Fibroblast of lung (primary cell): Measurements from ENCODE around the gene HDAC4. TPM values are rescaled to one million over a fixed set of nuclear protein-coding genes. Genes with fewer than 3 reads are reported as not detected.

Experiments used
- DNase-seq, 2 donors: peaks; one replicate each; pipeline versions ENCODE4 v3.0.0 to v3.0.0-alpha.2; 2010; ENCODE audit warnings: low read depth in 2 of 2
- H2AFZ ChIP-seq: 2 replicates; pipeline ENCODE4 v1.5.1; 2012; ENCODE audit warnings: low read length, control low read depth, inconsistent platforms
- H3K27ac ChIP-seq: 2 replicates; pipeline ENCODE4 v1.5.1; 2011; ENCODE audit warnings: low read length, control low read depth; ENCODE audit not compliant: insufficient read depth
- H3K27me3 ChIP-seq: 2 replicates; pipeline ENCODE4 v1.5.1; 2011; ENCODE audit warnings: mild to moderate bottlenecking, low read length; ENCODE audit not compliant: control insufficient read depth, insufficient read depth
- H3K36me3 ChIP-seq: 2 replicates; pipeline ENCODE4 v1.5.1; 2011; ENCODE audit warnings: low read length; ENCODE audit not compliant: control insufficient read depth, insufficient read depth
- H3K4me1 ChIP-seq: 2 replicates; pipeline ENCODE4 v1.5.1; 2011; ENCODE audit warnings: low read length; ENCODE audit not compliant: control insufficient read depth, insufficient read depth; ENCODE audit errors: extremely low read depth
- H3K4me2 ChIP-seq: 2 replicates; pipeline ENCODE4 v1.5.1; 2011; ENCODE audit warnings: low read length, control low read depth; ENCODE audit not compliant: insufficient read depth; ENCODE audit errors: extremely low read depth
- H3K4me3 ChIP-seq, 4 experiments: fragments of 200-600 bp in 1 of 4; sonication (generic) in 1 of 4; replicated peaks in 1 of 4; 2 replicates each; pipeline ENCODE4 v1.5.1; 2011 to 2016; ENCODE audit warnings: low read length in 4 of 4, low read depth in 3 of 4, mild to moderate bottlenecking in 3 of 4, control low read depth in 2 of 4, inconsistent platforms in 1 of 4, mixed read lengths in 1 of 4; ENCODE audit not compliant: insufficient read depth in 1 of 4; ENCODE audit errors: control extremely low read depth in 1 of 4
- H3K79me2 ChIP-seq: 2 replicates; pipeline ENCODE4 v1.5.1; 2012; ENCODE audit warnings: mild to moderate bottlenecking, low read length, inconsistent platforms; ENCODE audit not compliant: control insufficient read depth, insufficient read depth
- H3K9ac ChIP-seq: 2 replicates; pipeline ENCODE4 v1.5.1; 2011; ENCODE audit warnings: mild to moderate bottlenecking, low read length, control low read depth; ENCODE audit not compliant: insufficient read depth
- H3K9me3 ChIP-seq: 2 replicates; pipeline ENCODE4 v1.5.1; 2012; ENCODE audit warnings: low read depth, low read length; ENCODE audit not compliant: control insufficient read depth, insufficient read depth
- H4K20me1 ChIP-seq: 2 replicates; pipeline ENCODE4 v1.5.1; 2011; ENCODE audit warnings: low read length; ENCODE audit not compliant: control insufficient read depth, insufficient read depth; ENCODE audit errors: extremely low read depth
- EZH2 ChIP-seq: IDR thresholded peaks from 2 replicates; pipeline ENCODE4 v1.5.1; 2012; ENCODE audit warnings: low read length, control low read depth, mild to moderate bottlenecking; ENCODE audit errors: missing control alignments
- polyA plus RNA-seq, 2 donors: library from polyadenylated mRNA; depleted of rRNA in 1 of 2; stranded (reverse) in 1 of 2; unstranded in 1 of 2; fragments of >200 nt; gene quantifications; 2 replicates each; pipeline ENCODE4 v1.2.1, GENCODE V29; 2011 to 2012; ENCODE audit warnings: missing spikeins in 1 of 2
- total RNA-seq: library from RNA; depleted of rRNA; stranded (reverse); fragments of >200 nt; gene quantifications from 2 replicates; pipeline ENCODE4 v1.2.1, GENCODE V29; 2014
- TF ChIP-seq, protein P1 (sequence below), 2 donors: IDR thresholded peaks in 1 of 2; conservative IDR thresholded peaks in 1 of 2; 1 replicate in 1 of 2; 2 replicates in 1 of 2; pipeline ENCODE4 v1.5.1; 2011 to 2012; ENCODE audit warnings: low read length in 2 of 2, control low read depth in 1 of 2, inconsistent platforms in 1 of 2, low read depth in 1 of 2, mild to moderate bottlenecking in 1 of 2

The HDAC4 gene
- total and polyA plus RNA-seq, 2 donors (not counting 1 experiment from before 2014, with no cell fraction given): 7.4 to 19.8 TPM

DNA sequence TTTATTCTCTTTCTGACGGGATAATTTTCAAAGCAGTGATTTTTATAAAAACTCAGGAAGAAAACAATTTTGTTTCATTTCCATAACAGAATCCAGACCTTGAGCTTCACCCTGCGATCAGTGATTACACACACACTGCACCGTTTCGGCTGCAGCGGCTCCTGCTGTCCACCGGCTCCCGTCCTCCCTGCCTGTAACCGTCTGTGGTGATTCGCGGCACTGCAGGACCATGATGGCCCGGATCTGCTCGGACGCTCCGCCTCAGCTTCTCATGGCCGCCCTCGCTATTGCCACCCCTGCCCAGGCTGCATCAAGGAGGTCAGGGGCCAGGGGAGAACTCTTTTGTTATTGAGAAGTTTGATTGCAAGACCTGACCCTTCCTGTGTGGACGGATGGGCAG, 306.9 kb downstream of the HDAC4 start:
- Histone ChIP-seq H2AFZ (no peak overlapping the region), H3K79me2 (no peaks in the 10 kb centered on the region), H3K4me2 (no peak overlapping the region), H3K27me3 (no peaks in the 10 kb centered on the region), H3K9me3 (no peaks in the 10 kb centered on the region), H3K27ac (no peak overlapping the region), H3K36me3 (no peaks in the 10 kb centered on the region), H3K4me3 (no peak overlapping the region), H3K4me1 (no peaks in the 10 kb centered on the region), H4K20me1 (no peaks in the 10 kb centered on the region), H3K9ac (no peak overlapping the region)
- no peak for DNase-seq
- TF ChIP-seq, protein P1, sequence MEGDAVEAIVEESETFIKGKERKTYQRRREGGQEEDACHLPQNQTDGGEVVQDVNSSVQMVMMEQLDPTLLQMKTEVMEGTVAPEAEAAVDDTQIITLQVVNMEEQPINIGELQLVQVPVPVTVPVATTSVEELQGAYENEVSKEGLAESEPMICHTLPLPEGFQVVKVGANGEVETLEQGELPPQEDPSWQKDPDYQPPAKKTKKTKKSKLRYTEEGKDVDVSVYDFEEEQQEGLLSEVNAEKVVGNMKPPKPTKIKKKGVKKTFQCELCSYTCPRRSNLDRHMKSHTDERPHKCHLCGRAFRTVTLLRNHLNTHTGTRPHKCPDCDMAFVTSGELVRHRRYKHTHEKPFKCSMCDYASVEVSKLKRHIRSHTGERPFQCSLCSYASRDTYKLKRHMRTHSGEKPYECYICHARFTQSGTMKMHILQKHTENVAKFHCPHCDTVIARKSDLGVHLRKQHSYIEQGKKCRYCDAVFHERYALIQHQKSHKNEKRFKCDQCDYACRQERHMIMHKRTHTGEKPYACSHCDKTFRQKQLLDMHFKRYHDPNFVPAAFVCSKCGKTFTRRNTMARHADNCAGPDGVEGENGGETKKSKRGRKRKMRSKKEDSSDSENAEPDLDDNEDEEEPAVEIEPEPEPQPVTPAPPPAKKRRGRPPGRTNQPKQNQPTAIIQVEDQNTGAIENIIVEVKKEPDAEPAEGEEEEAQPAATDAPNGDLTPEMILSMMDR (conservative IDR thresholded peaks at IDR 0.05 in 1 of 2, IDR thresholded peaks at IDR 0.05 in 1 of 2; ENCODE audit: low read depth in 1 of 2, low read length in 2 of 2): no peak

DNA sequence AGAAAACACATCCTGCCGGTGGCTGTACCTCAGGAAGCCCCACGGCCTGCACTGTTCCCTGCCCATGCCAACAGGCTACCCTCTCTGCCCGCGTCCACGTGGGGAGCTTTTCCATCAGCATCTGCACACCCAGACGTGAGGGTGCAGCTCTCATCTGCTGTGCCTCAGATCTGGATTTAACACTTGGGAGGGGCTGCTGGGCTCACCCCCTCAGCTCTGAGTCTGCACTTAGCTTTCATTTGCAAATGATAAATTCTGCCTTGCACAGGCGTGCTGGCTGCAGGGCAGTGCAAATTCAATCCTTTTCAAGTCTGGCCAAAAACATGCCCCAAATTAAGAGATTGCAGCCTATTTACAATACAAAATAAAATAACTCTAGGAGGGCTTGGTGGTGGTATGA, 307.3 kb downstream of the HDAC4 start:
- H3K79me2 ChIP-seq: no peaks in the 10 kb centered on the region
- TF ChIP-seq EZH2: no peak
- TF ChIP-seq, protein P1 (conservative IDR thresholded peaks at IDR 0.05 in 1 of 2, IDR thresholded peaks at IDR 0.05 in 1 of 2; ENCODE audit: low read depth in 1 of 2, low read length in 2 of 2): no peak
- no peak for DNase-seq
- H3K36me3 ChIP-seq: no peaks in the 10 kb centered on the region
- H4K20me1 ChIP-seq: no peaks in the 10 kb centered on the region
- no peaks in the 10 kb centered on the region for H3K9me3 ChIP-seq
- no peak overlapping the region for H3K4me3 ChIP-seq
- H3K27me3 ChIP-seq: no peaks in the 10 kb centered on the region
- no peak overlapping the region for H3K4me2 ChIP-seq
- H3K9ac ChIP-seq: no peak overlapping the region
- H3K27ac ChIP-seq: no peak overlapping the region
- H3K4me1 ChIP-seq: no peaks in the 10 kb centered on the region
- H2AFZ ChIP-seq: no peak overlapping the region

DNA sequence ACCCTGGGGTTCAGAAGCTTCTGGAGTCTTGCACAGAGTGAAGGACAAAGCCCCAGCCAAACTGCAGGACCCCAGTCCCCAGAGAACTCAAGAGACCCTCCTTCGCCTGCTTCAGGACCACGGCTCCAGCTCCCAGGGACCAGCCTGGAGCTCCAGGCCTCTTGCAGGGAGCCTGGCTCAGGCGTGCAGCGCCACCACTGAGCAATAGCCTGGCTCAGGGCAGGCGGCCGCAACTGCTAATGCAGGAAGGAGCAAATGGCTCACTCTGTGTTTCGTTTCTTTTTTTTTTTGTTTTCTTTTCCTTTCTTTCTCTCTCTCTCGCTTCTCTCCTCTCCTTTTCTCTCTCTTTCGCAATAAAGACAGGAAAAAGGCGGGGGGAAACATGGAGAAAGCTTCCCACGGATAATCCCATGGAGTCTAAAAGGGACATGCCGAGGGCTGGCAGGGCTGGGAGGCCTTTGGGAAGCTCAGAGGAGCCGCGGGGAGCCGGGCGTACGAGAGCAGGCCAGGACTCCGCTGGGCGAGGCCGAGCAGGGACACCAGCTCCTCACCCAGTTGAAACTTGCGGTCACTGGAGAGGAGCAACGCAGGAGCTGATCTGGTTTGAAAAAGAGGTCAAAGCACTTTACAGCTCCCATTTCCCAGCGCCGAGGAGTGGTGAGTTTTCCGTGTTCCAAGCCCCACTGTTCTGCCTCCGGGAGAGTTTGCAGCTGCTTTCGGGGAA, 308.1 kb downstream of the HDAC4 start:
- no peaks in the 10 kb centered on the region for H3K9me3 ChIP-seq
- no peak for TF ChIP-seq EZH2
- TF ChIP-seq, protein P1 (conservative IDR thresholded peaks at IDR 0.05 in 1 of 2, IDR thresholded peaks at IDR 0.05 in 1 of 2; ENCODE audit: low read depth in 1 of 2, low read length in 2 of 2): no peak
- H3K27ac ChIP-seq: no peak overlapping the region
- H3K4me2 ChIP-seq: no peak overlapping the region
- no peaks in the 10 kb centered on the region for H3K79me2 ChIP-seq
- H3K27me3 ChIP-seq: no peaks in the 10 kb centered on the region
- H3K36me3 ChIP-seq: no peaks in the 10 kb centered on the region
- H3K4me1 ChIP-seq: no peaks in the 10 kb centered on the region
- H3K4me3 ChIP-seq: no peak overlapping the region
- H4K20me1 ChIP-seq: no peaks in the 10 kb centered on the region
- H3K9ac ChIP-seq: no peak overlapping the region
- DNase-seq: no peak
- H2AFZ ChIP-seq: no peak overlapping the region
